ENCODE results near the gene MBNL2.

DNA sequence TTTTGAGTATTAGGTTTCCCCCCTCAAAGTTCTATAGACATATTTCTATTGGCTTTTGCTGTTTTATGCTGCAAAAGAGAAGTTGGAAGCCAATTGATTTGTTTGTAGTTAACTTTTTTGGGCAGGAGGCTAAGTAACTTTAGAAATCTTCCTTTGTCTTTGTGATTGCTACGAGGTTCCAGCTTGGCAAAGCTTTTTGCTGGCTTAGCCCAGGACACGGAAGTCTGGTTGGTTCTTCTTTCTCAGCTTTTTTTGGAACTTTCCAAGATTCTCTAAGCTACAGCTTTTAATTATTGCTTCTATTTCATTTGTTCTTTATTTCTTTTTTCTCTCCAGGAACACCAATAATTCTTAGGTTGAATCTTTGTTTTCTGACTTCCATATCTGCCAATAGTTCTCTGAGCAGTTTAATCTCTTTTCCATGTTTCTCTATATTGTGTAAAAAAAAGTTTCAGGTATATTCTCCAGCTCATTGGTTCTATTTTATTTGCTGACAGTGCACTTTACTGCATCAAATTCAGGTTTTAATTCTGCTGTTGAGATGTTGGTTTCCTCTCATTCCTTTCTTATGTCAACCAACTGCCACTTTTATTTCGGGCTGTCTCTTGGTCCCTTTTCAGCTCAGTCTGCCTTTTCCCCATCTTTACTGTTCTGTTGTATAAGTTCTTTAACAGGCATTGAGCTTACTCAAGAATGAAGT, 27.8 kb downstream of the MBNL2 start:
- no peak for TF ChIP-seq USF2 (IDR thresholded peaks at IDR 0.05; ENCODE audit: low read depth, low read length)
- no peak for TF ChIP-seq CTCF (conservative IDR thresholded peaks at IDR 0.05; ENCODE audit: low read depth, low read length)
- TF ChIP-seq MAZ (IDR thresholded peaks at IDR 0.05; ENCODE audit: borderline replicate concordance, low read depth, low read length): no peak
- TF ChIP-seq MXI1 (IDR thresholded peaks at IDR 0.05; ENCODE audit: borderline replicate concordance, low read depth, low read length): no peak
- TF ChIP-seq RAD21 (IDR thresholded peaks at IDR 0.05; ENCODE audit: low read length): no peak
- TF ChIP-seq POLR2A (IDR thresholded peaks at IDR 0.05; ENCODE audit: low read depth, low read length): no peak
- no peak for TF ChIP-seq RFX5 (IDR thresholded peaks at IDR 0.05; ENCODE audit: low read depth, low read length)
- TF ChIP-seq CEBPB (IDR thresholded peaks at IDR 0.05; ENCODE audit: low read depth, low read length): no peak
- no peak for TF ChIP-seq SMC3 (IDR thresholded peaks at IDR 0.05; ENCODE audit: low read depth, low read length)
- no peak for TF ChIP-seq FOS (IDR thresholded peaks at IDR 0.05; ENCODE audit: low read depth, low read length)
- no peak for TF ChIP-seq NFE2L2 (IDR thresholded peaks at IDR 0.05; ENCODE audit: low read depth, low read length)
- no peak for TF ChIP-seq BHLHE40 (IDR thresholded peaks at IDR 0.05; ENCODE audit: low read depth, low read length)

Data from IMR-90 (cell line).